ENCODE data around the gene NRXN2.

- TF ChIP-seq CTCF (IDR thresholded peaks at IDR 0.05), result no peak
- TF ChIP-seq EZH2 (IDR thresholded peaks at IDR 0.05), result no peak
Observed at GRCh38 chr11:64605656-64606585, 117.1 kb downstream of the NRXN2 start.
